Activated T-cell treated with anti-CD3 and anti-CD28 coated beads for 24 hours (primary cell): Measurements from ENCODE around the gene CCK.
"Not testable (repeated sequence)": the region's sequence is repeated elsewhere in the genome, so short reads cannot be mapped to it uniquely, and the experiment has no call there.

Source experiments
- DNase-seq: peaks from one replicate; pipeline ENCODE4 v3.0.0-alpha.2; 2020; ENCODE audit warnings: low read depth

CCK gene, protein sequence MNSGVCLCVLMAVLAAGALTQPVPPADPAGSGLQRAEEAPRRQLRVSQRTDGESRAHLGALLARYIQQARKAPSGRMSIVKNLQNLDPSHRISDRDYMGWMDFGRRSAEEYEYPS

DNA sequence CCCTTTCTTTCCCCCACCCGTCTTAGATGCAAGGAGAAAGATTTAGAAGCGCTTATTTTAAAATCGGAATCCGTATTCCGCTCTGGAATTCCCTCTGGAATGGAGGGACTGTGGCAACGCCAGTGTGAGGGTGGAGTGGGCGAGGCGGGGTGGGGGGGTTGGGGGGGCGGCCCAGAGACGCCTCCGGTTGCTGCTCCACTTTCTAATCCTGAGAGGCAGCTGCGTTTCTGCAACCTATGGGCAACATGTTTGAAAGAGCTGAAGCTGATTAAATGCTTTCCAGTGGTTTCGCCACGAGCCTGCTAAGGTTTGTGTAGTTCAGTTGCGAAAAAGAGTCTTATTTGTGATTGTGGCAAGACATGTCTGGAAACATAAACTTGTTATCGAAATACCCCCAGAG lies at the start of gene CCK:
TSS of gene CCK (minus strand) at position 101 of the 400 bp plus-strand sequence. CDS start 2,555 bp downstream, outside the sequence.
- DNase-seq: no peak

DNA sequence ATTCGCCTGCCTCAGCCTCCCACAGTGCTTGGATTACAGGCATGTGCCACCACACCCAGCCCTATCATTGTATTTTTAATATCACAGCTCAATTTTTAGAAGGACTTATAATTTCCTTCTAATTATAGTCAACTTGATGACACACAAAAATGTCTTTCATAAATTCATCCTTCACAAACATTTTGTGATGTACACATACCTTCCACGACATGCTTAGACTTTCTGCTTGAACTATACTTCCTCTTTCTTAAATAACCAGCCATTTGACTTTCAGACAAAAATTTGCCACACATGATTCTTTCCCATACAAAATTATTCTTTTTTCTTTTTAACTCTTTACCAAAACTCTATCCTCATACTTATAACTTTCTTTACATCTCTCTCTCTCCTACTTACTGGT lies 48.4 kb upstream of the CCK start:
- no peak for DNase-seq

DNA sequence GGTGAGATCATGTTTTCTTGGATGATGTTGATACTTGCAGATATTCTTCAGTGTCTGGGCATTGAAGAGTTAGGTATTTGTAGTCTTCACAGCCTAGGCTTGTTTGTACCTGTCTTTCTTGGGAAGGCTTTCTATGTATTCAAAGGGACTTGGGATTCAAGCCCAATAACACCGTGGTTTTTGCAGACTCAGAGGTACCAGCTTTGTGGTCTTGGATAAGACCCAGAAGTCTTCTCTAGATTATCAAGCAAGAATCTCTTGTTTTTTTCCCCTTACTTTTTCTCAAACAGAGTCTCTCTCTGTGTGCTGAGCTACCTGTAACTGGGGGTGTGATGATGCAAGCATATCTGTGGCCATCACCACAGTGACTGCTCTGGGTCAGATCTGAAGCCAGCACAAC lies 42.7 kb upstream of the CCK start:
- no peak for DNase-seq

DNA sequence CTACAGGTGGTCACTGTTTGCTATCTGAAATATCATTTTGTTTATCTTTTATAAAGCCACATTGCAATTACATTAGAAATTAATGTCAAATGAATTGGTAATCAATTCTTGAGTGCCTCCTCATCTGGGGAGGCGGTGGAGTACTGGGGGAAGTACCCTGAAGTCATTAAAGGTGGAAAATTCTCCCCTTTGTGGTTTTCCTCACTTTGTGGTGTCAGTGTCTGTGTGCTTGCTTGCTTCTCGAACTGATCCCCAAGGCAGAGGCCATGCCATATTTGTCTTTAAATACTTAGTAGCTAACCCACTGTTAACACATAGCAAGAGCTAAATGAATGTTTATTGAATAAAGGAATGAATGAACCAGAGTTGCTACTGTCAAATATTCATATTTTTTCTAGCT lies 40.5 kb upstream of the CCK start:
- no peak for DNase-seq

DNA sequence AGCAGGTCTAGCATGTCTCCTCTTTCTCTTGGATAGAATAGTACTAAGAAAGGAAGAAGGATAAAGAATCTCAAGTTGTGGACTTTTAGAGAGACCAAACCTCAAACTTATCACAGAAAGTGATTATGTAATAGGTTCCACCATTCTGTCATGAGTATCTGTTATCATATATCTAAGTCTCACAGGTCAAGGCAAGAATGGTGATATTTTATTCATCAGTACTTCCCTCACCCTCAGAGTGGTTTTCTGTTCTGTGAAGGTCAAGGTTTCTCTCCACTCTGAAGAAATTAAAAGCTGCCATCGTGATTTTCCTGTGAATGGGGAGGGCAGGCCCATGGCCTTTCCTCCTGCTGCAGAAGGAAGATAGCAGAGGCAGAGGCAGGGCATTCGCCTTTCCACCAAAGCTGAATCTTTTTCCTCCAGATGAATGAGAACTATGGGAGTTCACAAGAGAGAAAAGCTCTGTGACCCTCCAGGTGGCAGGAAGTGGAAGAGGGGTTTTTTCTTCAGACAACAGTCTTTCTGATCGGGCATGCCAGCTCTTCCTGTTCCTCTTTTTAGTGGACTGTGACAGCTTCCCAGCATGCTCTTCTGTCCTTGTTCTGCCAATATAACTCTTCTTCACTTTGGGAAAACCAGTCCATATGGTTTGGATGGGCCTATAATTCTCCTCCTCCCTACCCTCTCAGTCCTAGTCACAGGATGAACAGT lies 37.1 kb upstream of the CCK start:
- DNase-seq: no peak

DNA sequence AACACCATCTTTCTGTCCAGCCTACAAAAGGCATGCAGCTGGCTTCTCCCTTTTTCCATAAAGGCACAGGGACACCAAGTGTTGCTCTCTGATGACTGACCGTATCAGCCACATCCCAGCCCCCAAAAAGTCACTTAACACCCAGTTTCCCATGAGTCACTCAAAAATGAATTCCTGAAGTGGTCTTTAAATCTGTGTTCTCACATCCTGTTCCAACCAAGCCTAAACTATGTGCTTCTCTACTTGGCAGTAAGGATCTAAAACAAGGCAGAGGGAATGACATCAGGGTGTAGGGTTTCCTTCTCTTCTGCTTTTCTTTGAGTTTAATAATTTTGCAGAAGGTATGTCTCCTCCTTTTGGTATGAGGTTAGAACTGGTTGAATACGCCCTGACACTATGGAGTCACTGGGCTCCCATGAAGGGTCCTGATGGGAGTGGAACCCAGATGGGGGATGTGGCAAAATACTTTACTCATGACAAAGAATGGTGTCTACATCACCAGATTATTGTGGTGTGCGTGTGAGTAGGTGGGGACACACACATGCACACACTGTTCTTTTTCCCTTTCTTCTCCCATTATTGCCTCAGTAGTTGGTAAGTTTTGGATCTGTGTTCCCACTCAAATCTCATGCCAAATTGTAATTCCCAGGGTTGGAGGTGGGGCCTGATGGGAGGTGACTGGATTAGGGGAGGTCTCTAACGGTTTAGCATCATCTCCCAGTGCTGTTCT lies 35.6 kb upstream of the CCK start:
- no peak for DNase-seq

DNA sequence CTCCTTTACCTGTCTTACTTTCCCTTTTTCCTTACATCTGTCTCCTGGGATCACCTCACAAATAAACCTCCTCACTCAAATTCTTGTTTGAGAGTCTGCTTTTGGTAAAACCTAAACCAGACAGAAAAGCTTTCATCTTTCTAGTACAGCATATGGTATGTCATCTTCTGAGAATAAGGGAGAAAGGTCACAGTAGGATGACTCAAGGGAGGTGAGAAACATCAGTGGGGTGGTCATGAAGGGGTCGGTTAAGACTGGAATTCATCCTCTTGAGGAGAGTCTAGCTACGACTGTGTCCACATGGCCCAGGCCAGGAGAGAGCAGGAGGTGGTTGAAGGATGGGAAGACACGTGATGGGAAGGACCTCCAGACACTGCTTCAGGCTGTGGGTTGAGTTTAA lies 34.8 kb upstream of the CCK start:
- DNase-seq: no peak

DNA sequence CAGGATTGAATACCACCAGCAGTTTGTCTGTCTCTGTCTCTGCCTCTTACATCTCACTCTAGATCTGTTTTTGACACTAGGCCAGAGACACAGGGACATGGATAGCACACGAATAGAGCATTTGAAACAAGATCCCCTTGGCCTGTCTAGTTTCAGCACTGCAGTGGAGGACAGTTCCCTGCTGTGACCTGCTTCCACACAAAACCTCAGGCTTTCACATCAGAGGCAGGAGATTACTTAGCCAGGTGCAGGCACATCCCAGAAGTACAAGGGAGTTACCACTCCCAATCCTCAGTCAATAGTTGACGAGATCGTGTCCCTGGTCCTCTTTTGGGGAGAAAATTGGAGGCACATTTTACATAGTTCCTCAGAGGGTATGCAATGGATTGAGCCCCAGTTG lies 34.0 kb upstream of the CCK start:
- no peak for DNase-seq

DNA sequence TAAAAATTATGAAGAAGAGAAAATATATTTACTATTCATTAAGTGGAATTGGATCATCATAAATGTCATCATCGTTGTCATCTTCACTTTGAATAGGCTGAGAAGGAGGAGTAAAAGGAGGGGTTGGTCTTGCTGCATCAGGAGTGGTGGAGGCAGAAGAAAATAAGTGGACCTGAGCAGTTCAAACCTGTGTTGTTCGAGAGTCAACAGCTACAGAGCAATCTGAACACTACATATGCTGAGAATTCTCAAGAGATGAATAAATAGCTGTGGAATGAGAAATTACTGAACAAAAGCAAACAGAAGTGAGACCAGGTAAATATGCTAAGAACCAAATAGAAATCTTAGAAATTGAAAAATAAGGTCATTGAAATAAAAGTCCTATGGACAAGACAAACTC lies 32.3 kb upstream of the CCK start:
- DNase-seq: no peak

DNA sequence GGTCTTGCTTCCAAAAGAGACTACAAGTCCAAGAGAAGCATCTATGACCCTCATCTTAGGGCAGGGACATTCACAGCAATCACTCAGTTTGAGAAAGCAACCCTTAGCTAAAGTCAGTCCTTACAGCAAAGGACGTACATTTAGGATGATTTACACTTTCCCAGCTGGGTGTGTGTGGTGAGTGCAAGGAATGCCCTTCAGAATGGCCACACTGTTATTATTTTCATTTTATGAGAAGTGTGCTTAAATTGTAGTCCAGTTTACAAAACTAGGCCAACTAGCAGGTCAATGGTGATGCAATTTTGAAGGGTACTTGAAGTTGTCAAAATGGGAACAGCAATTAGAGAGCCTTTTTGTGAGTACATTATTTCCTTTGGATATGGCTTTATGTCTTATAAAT lies 26.0 kb upstream of the CCK start:
- no peak for DNase-seq

DNA sequence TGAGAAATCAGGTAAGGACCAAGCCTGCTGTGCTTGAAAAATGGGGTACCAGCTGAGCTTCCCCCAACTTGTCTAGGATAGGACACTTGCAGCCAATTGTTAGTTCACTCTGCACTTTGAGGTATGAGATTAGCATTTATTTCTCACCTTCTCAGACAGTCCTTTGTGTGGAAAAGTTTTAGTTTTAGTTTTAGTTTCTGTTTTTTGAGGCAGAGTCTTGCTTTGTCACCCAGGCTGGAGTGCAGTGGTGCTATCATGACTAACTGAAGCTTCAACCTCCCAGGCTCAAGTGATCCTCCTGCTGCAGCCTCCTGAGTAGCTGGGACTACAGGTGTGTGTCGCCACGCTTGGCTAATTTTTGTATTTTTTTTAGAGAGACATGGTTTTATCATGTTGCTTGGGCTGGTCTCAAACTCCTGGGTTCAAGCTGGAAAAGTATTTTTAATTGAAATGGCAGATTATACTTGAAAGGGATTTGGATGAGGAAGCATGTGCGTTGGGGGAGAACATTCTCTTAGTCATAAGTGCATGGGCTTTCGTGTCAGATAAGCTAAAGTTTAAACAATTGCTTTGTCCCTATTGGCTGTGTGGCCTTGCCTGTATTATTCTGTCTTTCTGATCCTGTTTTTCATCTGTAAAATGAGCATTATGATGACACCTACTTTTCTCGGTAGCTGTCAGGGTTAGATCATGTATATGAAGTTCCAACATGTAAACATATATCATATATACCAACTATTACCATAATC lies 25.2 kb upstream of the CCK start:
- DNase-seq: no peak

DNA sequence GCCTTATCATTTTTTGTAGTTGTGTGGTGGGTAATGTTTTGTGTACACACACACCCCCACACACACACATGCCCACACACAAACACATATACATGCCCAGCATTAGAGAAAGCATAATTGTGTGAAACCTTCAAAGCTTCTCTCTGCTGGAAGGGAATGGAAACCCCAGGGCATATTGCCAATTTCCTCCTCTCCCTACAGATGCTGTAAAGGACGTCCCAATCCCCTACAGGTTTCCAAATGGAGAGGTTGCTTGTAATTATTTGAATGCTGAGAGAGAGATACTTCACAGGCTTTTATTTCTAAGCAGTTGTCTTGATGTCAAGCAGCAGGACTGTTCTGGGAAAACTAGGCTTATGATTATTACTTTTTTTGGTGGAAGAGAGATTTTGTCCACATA lies 23.0 kb upstream of the CCK start:
- DNase-seq: no peak

DNA sequence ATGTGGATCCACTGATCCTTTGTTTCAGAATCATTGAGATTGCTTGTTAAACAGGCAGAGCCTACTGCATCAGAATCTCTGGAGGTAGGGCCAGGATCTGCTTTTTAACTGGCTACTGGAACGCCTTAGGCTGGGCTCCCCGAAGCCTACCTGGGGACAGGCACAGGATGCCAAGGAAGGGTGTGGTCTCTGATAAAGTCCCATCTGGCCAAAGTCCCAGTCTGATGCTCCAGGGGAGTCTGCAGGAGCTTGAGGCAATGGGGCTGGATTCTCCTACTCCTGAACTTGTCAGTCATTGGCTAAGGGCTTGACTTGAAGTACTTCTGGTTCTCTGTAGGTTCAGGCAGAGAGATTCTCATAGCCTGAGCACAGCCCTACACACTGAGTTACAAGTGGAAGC lies 22.4 kb upstream of the CCK start:
- no peak for DNase-seq

DNA sequence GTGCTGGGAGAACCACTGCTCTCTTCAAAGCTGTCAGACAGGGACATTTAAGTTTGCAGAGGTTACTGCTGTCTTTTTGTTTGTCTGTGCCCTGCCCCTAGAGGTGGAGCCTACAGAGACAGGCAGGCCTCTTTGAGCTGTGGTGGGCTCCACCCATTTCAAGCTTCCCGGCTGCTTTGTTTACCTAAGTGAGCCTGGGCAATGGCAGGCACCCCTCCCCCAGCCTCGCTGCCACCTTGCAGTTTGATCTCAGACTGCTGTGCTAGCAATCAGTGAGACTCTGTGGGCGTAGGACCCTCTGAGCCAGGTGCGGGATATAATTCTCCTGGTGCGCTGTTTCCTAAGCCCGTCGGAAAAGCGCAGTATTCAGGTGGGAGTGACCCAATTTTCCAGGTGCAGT lies 21.4 kb upstream of the CCK start:
- not testable (repeated sequence) for DNase-seq

DNA sequence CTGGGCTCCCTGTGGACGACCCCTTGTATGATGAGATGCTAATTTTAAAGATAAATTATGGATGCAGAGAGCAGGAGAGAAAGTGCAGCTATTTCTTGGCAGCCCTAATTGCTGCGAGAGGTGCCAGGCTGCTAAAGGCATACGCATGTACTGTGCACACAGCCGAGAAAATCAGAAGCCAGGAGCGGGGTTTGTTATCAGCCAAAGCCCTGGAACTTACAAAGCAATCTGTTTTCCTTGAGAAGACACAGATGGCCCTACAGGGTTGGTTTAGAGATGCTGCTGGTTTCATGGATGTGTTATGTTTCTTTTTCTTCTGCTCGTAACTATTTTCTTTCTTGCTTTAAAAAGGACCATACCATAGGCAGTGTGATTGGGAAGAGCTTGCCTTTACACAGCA lies 11.7 kb upstream of the CCK start:
- DNase-seq: no peak

DNA sequence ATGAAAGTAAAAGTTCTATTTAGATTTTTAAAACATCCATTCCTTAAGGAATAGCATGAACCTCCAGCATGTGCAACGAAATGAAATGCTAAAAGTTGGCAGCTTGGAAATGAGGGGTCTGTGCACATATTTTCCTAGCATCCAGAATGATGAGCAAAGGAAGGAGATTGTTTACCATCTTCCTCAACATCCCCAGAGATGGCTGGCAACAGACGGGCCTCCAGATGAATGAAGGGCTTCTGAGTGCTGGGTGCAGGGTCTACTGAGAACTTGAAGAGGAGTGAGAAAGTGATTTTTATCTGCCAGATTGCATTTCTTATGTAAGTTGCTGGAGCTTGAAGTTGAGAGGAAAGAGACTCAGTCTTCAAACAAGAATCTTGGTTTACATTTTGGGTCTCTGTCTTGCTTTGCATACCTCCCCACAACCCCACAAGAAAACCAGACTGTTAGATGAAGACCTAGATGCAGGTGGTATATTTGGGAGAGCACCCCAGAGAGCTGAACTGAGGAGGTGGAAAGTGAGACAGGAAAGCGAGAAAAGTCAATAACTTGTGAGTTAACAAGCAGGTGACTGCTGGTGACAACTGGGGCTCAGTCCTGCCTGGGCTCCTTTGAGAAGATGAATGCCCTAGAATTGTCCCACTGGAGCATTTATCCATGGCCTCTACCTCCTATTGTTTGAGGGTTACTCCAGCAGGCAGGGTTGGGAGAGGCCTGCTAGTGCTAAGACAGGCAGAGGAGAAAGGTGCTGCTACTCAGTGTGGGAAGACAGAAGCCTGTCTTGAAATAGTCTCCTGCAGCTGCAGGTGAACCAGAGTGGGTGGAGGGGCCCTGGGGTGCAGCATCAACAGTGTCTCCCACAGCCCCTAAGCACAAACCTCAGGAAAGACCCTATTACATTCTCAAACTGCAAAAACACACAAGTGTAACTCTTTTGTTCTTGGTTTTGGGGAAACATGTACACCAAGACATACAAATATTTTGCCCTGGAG lies 10.5 kb upstream of the CCK start:
- no peak for DNase-seq

DNA sequence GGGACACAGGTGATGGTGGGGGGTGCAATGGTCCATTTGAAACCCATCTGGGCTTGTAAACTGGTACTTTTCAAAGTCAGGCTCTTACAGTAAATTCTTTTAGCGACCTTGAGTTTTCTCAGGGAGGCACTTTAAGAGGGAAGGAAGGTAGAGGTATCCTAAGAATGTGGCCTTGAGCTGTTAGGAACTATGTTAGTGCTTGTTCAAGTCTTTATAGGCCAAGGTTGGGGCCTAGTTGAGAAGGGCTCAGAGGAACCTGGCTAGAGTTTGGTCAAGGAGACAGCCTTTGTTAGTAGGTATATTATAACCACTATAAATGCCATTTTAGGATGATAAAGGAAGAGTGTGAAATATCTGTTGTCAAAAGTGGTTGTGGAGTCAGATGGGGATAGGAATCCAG lies 9.2 kb upstream of the CCK start:
- no peak for DNase-seq

DNA sequence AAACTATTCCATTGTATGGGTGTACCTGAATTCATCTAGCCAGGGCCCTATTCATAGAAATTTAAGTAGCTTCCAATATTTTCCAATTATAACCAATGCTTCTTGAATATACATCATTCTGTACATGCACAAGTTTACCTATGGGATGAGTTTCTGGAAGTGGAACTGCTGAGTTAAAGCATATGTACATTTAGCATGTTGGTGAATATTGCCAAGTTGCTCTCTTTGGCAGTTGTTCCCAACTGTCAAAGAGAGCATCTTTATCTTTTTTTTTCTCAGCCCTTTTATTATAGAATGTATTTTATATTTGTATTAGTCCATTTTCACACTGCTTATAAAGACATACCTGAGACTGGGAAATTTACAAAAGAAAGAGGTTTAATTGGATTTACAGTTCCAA lies 8.3 kb upstream of the CCK start:
- no peak for DNase-seq

DNA sequence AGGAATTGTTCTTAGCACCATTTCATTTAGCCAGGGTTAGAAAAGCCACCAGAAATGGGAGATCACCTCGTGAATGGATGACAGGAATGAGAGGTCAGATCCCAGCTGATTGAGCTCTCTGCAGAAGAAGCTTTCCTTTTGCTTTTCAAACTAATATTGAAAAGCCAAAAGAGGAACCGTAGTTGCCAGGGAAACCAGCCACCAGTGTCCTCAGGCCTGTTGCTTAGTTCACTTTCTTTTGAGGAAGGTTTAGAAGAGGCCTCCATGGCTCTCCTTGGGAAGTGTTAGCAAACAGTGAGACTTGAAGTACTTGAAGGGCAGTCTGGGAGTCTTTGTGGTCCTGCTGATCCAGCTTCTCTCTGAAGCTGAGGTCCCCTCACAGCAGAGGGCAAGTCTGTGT lies 7.4 kb upstream of the CCK start:
- no peak for DNase-seq

DNA sequence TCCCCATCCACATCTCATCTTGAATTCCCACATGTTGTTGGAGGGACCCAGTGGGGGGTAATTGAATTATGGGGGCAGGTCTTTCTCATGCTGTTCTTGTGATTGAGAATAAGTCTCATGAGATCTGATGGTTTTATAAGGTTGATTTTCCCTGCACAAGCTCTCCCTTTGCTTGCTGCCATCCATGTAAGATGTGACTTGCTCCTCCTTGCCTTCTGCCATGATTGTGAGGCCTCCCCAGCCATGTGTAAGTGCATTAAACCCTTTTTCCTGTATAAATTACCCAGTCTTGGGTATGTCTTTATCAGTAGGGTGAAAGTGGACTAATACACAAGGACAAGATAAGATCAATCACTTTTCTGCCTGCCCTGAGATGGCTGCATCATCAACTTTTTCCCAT lies 5.8 kb upstream of the CCK start:
- no peak for DNase-seq

DNA sequence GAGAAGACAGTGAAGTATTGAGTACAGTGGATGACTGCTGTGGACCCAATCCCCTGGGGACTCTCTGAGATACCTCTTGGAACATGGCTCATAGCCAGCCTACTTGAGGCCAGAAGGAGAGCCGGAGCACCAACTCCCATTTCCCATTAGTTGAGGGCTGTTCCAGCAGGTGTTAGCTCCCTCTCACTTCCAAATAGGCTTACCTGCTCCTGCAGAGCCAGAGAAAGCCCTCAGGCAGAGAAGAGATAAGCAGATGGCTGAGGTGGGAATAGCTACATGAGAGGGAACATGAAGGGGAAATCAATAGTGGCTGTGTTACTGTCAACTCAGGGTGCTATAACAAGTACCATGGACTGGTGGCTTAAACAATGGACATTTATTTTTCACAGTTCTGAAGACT lies 4.6 kb upstream of the CCK start:
- DNase-seq: no peak

DNA sequence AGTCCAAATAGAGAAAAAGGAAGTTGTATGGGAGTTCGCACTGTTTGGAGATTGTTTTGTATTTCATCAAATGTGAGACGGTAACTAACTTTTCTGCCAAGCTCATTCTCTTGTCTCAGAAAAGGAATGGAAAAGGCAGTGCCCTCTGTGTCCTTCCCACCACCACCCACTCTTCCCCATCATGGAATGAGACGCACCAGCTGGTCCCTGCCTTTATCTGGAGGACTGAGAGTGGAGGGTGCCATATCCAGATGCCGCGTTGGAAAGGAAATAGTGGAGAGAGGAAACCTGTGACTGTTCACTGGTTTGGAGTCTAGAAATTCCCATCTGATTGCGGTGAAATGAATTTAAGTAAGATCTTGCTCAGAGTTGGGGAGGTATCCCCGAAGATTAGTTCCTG lies 3.7 kb upstream of the CCK start:
- DNase-seq: no peak
